Loucy (cell line): ENCODE results near the gene ARHGAP10.
A peak's percentile ranks its signal among the peaks of the same experiment; 100 is the strongest.

Experiments
- CTCF ChIP-seq: fragments of 200-600 bp; sonication (generic); conservative IDR thresholded peaks from 2 replicates; pipeline ENCODE4 v1.5.1; 2014; ENCODE audit warnings: mild to moderate bottlenecking, antibody characterized with exemption, low read length
- EZH2phosphoT487 ChIP-seq: fragments of 200-600 bp; IDR thresholded peaks from 2 replicates; pipeline ENCODE4 v1.6.1; 2018; ENCODE audit warnings: antibody characterized with exemption, mild to moderate bottlenecking, moderate library complexity, borderline replicate concordance

DNA sequence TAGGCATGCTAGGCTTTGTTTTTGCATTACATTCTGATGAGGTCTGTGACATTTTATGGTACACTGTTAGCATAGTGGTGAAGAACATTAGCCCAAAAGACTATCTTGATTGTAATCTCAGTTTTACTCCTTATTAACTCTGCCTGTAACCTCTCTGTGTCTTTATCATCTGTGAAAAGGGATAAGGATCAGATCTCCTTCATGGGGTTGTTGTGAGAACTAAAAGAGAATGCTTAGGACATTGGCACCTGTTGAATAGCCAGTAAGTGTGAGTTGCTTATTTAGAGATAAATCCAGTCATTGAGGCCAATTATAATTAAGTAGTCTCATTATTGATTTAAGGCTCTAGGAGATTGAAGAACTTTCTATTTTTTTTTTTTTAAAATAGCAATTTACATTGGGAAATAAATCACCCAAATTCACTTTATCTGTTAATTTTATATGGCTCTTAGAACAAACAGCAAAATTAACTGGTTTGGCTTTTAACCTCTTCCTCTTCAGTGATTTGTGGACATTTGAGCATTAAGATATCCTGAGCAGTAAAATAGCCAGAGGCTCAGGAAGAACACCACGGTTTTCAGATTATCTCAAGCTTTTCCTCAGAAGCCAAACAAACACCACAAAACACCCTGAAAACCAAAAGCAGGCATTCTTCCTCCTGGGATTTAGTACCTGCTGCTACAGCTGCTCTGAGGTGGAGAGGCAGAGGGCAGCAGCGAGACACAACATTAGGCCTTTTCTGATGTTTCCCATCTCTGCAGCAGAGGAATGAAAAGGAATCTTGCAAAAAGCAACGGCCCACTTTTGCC lies 192.9 kb downstream of the ARHGAP10 start:
- peak; percentile 70 for TF ChIP-seq CTCF
- no peak for TF ChIP-seq EZH2phosphoT487
